Endodermal cell (in vitro differentiated cells): ENCODE measurements around the gene REPIN1. TPM values are rescaled to one million over a fixed set of nuclear protein-coding genes. Genes with fewer than 3 reads are reported as not detected.

Experiments used
- DNase-seq: peaks from one replicate; pipeline ENCODE4 v3.0.0-alpha.2; 2017
- H3K27ac ChIP-seq: 2 replicates; pipeline ENCODE4 v1.5.1; 2013; ENCODE audit warnings: mild to moderate bottlenecking, low read depth, low read length, moderate library complexity
- H3K27me3 ChIP-seq: 2 replicates; pipeline ENCODE4 v1.6.1; 2013; ENCODE audit warnings: mild to moderate bottlenecking, low read length, moderate library complexity; ENCODE audit not compliant: insufficient read depth, control insufficient read depth, poor library complexity, severe bottlenecking
- H3K36me3 ChIP-seq: 2 replicates; pipeline ENCODE4 v1.7.0; 2013; ENCODE audit warnings: mild to moderate bottlenecking, low read length, moderate library complexity; ENCODE audit not compliant: control insufficient read depth, insufficient read depth
- H3K4me1 ChIP-seq: one replicate; pipeline ENCODE4 v1.7.0; 2013; ENCODE audit warnings: low read length; ENCODE audit not compliant: control insufficient read depth, insufficient read depth
- H3K4me3 ChIP-seq: 2 replicates; pipeline ENCODE4 v1.5.1; 2013; ENCODE audit warnings: mild to moderate bottlenecking, low read length, moderate library complexity
- H3K9ac ChIP-seq: 2 replicates; pipeline ENCODE4 v1.6.1; 2013; ENCODE audit warnings: mild to moderate bottlenecking, low read length, moderate library complexity; ENCODE audit not compliant: poor library complexity, severe bottlenecking; ENCODE audit errors: extremely low read depth
- H3K9me3 ChIP-seq: 2 replicates; pipeline ENCODE4 v1.6.1; 2013; ENCODE audit warnings: mild to moderate bottlenecking, low read length, moderate library complexity; ENCODE audit not compliant: control insufficient read depth
- H3K27ac Mint-ChIP-seq: 2 replicates; pipeline ENCODE4 v1.8.0; 2020; ENCODE audit warnings: mixed read lengths
- H3K27me3 Mint-ChIP-seq: 2 replicates; pipeline ENCODE4 v1.8.0; 2021; ENCODE audit warnings: mild to moderate bottlenecking, mixed read lengths; ENCODE audit not compliant: insufficient read depth
- H3K36me3 Mint-ChIP-seq: 2 replicates; pipeline ENCODE4 v1.8.0; 2020; ENCODE audit warnings: low read depth, mixed read lengths
- H3K4me1 Mint-ChIP-seq: 2 replicates; pipeline ENCODE4 v1.8.0; 2020; ENCODE audit warnings: mixed read lengths
- H3K4me3 Mint-ChIP-seq: 2 replicates; pipeline ENCODE4 v1.8.0; 2020; ENCODE audit warnings: mild to moderate bottlenecking, moderate library complexity, mixed read lengths
- H3K9me3 Mint-ChIP-seq: 2 replicates; pipeline ENCODE4 v1.8.0; 2020; ENCODE audit warnings: mild to moderate bottlenecking, mixed read lengths
- CTCF ChIP-seq: fragments of 200-600 bp; sonication (generic); conservative IDR thresholded peaks from 2 replicates; pipeline ENCODE4 v1.5.0; 2021; ENCODE audit warnings: antibody characterized with exemption, mild to moderate bottlenecking
- WGBS, 2 experiments: methylation state at CpG; one replicate each; pipeline versions ENCODE4 v1.1.5 to v1.1.7; 2013; ENCODE audit warnings: missing lambda C conversion rate in 2 of 2, mixed read lengths in 1 of 2; ENCODE audit not compliant: insufficient coverage in 1 of 2, insufficient read length in 1 of 2; 5-methylcytosine and 5-hydroxymethylcytosine counted together
- total RNA-seq, 2 donors: library from RNA; stranded (reverse); fragmentation: NEBNext Ultra II Directional in 1 of 2; extraction: Animal tissue kit (Norgen Biotek cat#: 25700) in 1 of 2; gene quantifications; 2 replicates in 1 of 2; 3 replicates in 1 of 2; pipeline ENCODE4 v1.2.1, GENCODE V29; 2021

REPIN1 gene
- total RNA-seq, 2 donors from 2014 or later = 85.4 to 94.4 TPM

- H3K9me3 Mint-ChIP-seq = no peaks in the 10 kb centered on the region
Measured at GRCh38 chr7:150388306-150388705, 19.7 kb downstream of the REPIN1 start.

GRCh38 chr7:150388709-150389531, 20.3 kb downstream of the REPIN1 start:
- Mint-ChIP-seq H3K4me3 (no peak overlapping the region), H3K27ac (peak overlapping the region; percentile 16)
- DNase-seq = peak; percentile 83

More at GRCh38 chr7:150388306-150388705, 19.7 kb downstream of the REPIN1 start:
- Mint-ChIP-seq H3K4me1 (peaks cover 18% of the 10 kb centered on the region), H3K27ac (peak overlapping the region; percentile 16), H3K36me3 (peaks cover 33% of the 10 kb centered on the region), H3K4me3 (no peak overlapping the region), H3K27me3 (no peaks in the 10 kb centered on the region)
- WGBS, 2 experiments = 86 to 91% methylated on average over 2 to 7 of the region's 7 CpGs
- H3K27ac ChIP-seq = no peak overlapping the region
- H3K27me3 ChIP-seq = no peaks in the 10 kb centered on the region
- H3K9me3 ChIP-seq = no peaks in the 10 kb centered on the region
- H3K4me1 ChIP-seq = peaks cover 7% of the 10 kb centered on the region
- no peak overlapping the region for H3K9ac ChIP-seq
- peaks cover 6% of the 10 kb centered on the region for H3K36me3 ChIP-seq
- DNase-seq = no peak
- H3K4me3 ChIP-seq = no peak overlapping the region
- TF ChIP-seq CTCF = no peak

GRCh38 chr7:150389532-150389816, 20.9 kb downstream of the REPIN1 start:
- no peak overlapping the region for H3K27ac ChIP-seq
- no peaks in the 10 kb centered on the region for H3K27me3 ChIP-seq
- H3K9me3 ChIP-seq = no peaks in the 10 kb centered on the region
- H3K36me3 Mint-ChIP-seq = peaks cover 33% of the 10 kb centered on the region
- H3K27me3 Mint-ChIP-seq = no peaks in the 10 kb centered on the region
- H3K36me3 ChIP-seq = peaks cover 6% of the 10 kb centered on the region
- no peak overlapping the region for H3K27ac Mint-ChIP-seq
- TF ChIP-seq CTCF = no peak
- H3K9me3 Mint-ChIP-seq = no peaks in the 10 kb centered on the region
- peaks cover 11% of the 10 kb centered on the region for H3K4me1 Mint-ChIP-seq
- no peak for DNase-seq
- no peak overlapping the region for H3K4me3 ChIP-seq
- peaks cover under 1% of the 10 kb centered on the region for H3K4me1 ChIP-seq
- WGBS, 2 experiments = 89 to 91% methylated on average over 2 to 5 of the region's 5 CpGs
- H3K9ac ChIP-seq = no peak overlapping the region
- no peak overlapping the region for H3K4me3 Mint-ChIP-seq

More at GRCh38 chr7:150388709-150389531, 20.3 kb downstream of the REPIN1 start:
- Histone ChIP-seq H3K27me3 (no peaks in the 10 kb centered on the region), H3K9me3 (no peaks in the 10 kb centered on the region), H3K9ac (no peak overlapping the region), H3K4me3 (no peak overlapping the region), H3K27ac (no peak overlapping the region), H3K4me1 (peaks cover 5% of the 10 kb centered on the region), H3K36me3 (peaks cover 6% of the 10 kb centered on the region)
- Mint-ChIP-seq H3K27me3 (no peaks in the 10 kb centered on the region), H3K9me3 (no peaks in the 10 kb centered on the region), H3K4me1 (peaks cover 14% of the 10 kb centered on the region), H3K36me3 (peaks cover 33% of the 10 kb centered on the region)
- peak; percentile 71 for TF ChIP-seq CTCF
- whole genome bisulfite sequencing, 2 experiments = 90 to 94% methylated on average over 13 to 20 of the region's 20 CpGs
